OCI-LY3 (cell line): ENCODE results near the gene HSDL2.

ENCODE experiments used
- H2AFZ ChIP-seq: fragments of 200-600, 300-600 bp; shearing (Covaris generic); 2 replicates; pipeline ENCODE4 v1.6.0; 2014; ENCODE audit warnings: antibody characterized with exemption, low read depth, low read length
- H3K27ac ChIP-seq: fragments of 200-600, 300-600 bp; sonication (generic); 2 replicates; pipeline ENCODE4 v1.5.1; 2014; ENCODE audit warnings: mild to moderate bottlenecking, low read length, moderate library complexity, mixed read lengths
- H3K27me3 ChIP-seq: fragments of 200-600, 300-600 bp; sonication (generic); 2 replicates; pipeline ENCODE4 v1.6.1; 2014; ENCODE audit warnings: low read depth, low read length, mixed read lengths
- H3K36me3 ChIP-seq: fragments of 200-600, 300-600 bp; sonication (generic); replicated peaks from 2 replicates; pipeline ENCODE3; 2014; ENCODE audit warnings: low read depth, low read length, mixed read lengths
- H3K4me1 ChIP-seq: fragments of 300-600, 200-600 bp; sonication (generic); 2 replicates; pipeline ENCODE4 v1.6.1; 2014; ENCODE audit warnings: low read length, mixed read lengths
- H3K4me2 ChIP-seq: fragments of 200-600, 300-600 bp; sonication (generic); 2 replicates; pipeline ENCODE4 v1.6.1; 2014; ENCODE audit warnings: low read length, mixed read lengths
- H3K4me3 ChIP-seq: fragments of 300-600, 200-600 bp; sonication (generic); 2 replicates; pipeline ENCODE4 v1.5.1; 2014; ENCODE audit warnings: antibody characterized with exemption, mild to moderate bottlenecking, low read length, moderate library complexity
- H3K79me2 ChIP-seq: fragments of 300-600, 200-600 bp; shearing (Covaris generic); 2 replicates; pipeline ENCODE4 v1.6.1; 2014; ENCODE audit warnings: mild to moderate bottlenecking, low read length, mixed read lengths
- H3K9ac ChIP-seq: fragments of 300-600, 200-600 bp; shearing (Covaris generic); 2 replicates; pipeline ENCODE4 v1.6.0; 2014; ENCODE audit warnings: mild to moderate bottlenecking, low read length, moderate library complexity
- H3K9me3 ChIP-seq: fragments of 200-600, 300-600 bp; shearing (Covaris generic); 2 replicates; pipeline ENCODE4 v1.6.1; 2014; ENCODE audit warnings: low read length, mixed read lengths; ENCODE audit not compliant: insufficient read depth
- H4K20me1 ChIP-seq: fragments of 200-600, 300-600 bp; sonication (generic); 2 replicates; pipeline ENCODE4 v1.6.1; 2016; ENCODE audit warnings: low read length, mixed read lengths; ENCODE audit not compliant: insufficient read depth
- EZH2phosphoT487 ChIP-seq: fragments of 200-600 bp; shearing (Covaris generic); IDR thresholded peaks from 2 replicates; pipeline ENCODE4 v1.6.1; 2018; ENCODE audit warnings: antibody characterized with exemption, mixed run types, low read depth
- TF ChIP-seq, protein P1 (sequence below): fragments of 200-600, 300-600 bp; sonication (generic); IDR thresholded peaks from 2 replicates; pipeline ENCODE4 v1.5.1; 2014; ENCODE audit warnings: antibody characterized with exemption, low read length, low read depth

Gene HSDL2

GRCh38 chr9:112375361-112375760, 4.5 kb upstream of the HSDL2 start:
- Histone ChIP-seq H3K4me3 (no peak overlapping the region), H3K36me3 (no peaks in the 10 kb centered on the region), H3K79me2 (no peaks in the 10 kb centered on the region), H3K9me3 (no peaks in the 10 kb centered on the region), H3K27me3 (no peaks in the 10 kb centered on the region), H3K4me2 (no peak overlapping the region), H2AFZ (no peak overlapping the region), H3K27ac (no peak overlapping the region), H3K4me1 (peaks cover 8% of the 10 kb centered on the region; the same call in 1 of the 2 replicates), H4K20me1 (no peaks in the 10 kb centered on the region), H3K9ac (no peak overlapping the region)
- TF ChIP-seq EZH2phosphoT487: no peak
- TF ChIP-seq, protein P1, sequence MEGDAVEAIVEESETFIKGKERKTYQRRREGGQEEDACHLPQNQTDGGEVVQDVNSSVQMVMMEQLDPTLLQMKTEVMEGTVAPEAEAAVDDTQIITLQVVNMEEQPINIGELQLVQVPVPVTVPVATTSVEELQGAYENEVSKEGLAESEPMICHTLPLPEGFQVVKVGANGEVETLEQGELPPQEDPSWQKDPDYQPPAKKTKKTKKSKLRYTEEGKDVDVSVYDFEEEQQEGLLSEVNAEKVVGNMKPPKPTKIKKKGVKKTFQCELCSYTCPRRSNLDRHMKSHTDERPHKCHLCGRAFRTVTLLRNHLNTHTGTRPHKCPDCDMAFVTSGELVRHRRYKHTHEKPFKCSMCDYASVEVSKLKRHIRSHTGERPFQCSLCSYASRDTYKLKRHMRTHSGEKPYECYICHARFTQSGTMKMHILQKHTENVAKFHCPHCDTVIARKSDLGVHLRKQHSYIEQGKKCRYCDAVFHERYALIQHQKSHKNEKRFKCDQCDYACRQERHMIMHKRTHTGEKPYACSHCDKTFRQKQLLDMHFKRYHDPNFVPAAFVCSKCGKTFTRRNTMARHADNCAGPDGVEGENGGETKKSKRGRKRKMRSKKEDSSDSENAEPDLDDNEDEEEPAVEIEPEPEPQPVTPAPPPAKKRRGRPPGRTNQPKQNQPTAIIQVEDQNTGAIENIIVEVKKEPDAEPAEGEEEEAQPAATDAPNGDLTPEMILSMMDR: no peak

DNA sequence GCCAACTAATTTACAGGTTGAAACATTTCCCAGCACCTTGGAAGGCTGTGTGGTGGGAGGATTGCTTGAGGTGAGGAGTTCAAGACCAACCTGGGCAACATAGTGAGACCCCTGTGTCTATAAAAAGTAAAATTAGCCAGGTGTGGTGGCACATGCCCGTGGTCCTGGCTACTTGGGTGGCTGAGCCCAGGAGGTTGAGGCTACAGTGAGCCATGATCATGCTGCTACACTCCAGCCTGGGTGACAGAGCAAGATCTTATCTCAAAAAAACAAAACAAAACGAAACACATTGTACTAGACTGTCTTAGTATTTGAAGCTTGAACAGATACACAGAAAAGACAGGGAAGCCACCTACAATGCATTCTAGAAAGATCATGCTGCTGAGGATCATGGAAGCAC, 2.8 kb upstream of the HSDL2 start:
- Histone ChIP-seq H3K4me2 (no peak overlapping the region), H2AFZ (no peak overlapping the region), H3K27me3 (no peaks in the 10 kb centered on the region), H3K79me2 (peaks cover 4% of the 10 kb centered on the region; the same call in 1 of the 2 replicates), H3K36me3 (no peaks in the 10 kb centered on the region), H3K9ac (no peak overlapping the region), H3K27ac (no peak overlapping the region), H4K20me1 (no peaks in the 10 kb centered on the region), H3K4me3 (no peak overlapping the region), H3K9me3 (no peaks in the 10 kb centered on the region), H3K4me1 (peaks cover 14% of the 10 kb centered on the region)
- TF ChIP-seq, protein P1: no peak
- TF ChIP-seq EZH2phosphoT487: no peak

DNA sequence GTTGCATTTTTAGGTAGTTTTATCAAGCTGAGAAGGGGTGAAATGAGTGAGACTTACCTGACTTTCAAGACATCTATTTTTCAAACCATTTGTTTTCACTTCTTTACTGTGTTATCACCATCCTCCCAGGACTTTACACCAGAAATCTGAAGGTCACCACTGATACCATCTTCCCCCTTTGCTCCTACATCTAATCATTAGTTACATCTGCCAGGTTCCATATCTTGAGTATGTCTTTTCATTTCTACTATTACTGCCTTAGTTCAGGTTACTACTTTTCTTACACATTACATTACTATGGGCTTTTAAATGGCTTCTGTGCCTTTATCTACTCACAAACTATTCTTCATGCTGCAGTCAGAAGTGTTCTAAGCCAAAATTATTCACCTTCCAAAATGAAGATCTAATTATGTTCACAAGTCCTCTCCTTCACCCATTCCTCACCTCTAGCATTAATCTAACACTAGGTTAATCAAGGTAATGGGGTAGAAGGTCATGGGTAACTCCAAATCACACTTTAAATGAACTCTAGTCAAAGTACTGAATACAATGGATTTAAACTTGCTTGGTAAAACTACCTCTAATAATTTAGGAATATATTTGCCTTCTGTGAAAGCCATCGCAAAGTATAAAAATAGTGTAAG, 2.1 kb upstream of the HSDL2 start:
- Histone ChIP-seq H3K36me3 (no peaks in the 10 kb centered on the region), H3K4me2 (peak overlapping the region; percentile 72), H2AFZ (no peak overlapping the region), H3K27ac (no peak overlapping the region), H3K27me3 (no peaks in the 10 kb centered on the region), H3K9ac (no peak overlapping the region), H3K4me3 (0 out of 2 replicates have a peak overlapping the region, but pooled peaks have one; percentile 82), H3K9me3 (no peaks in the 10 kb centered on the region), H3K79me2 (peaks cover 4% of the 10 kb centered on the region; the same call in 1 of the 2 replicates), H4K20me1 (no peaks in the 10 kb centered on the region), H3K4me1 (peaks cover 14% of the 10 kb centered on the region)
- TF ChIP-seq, protein P1: no peak
- TF ChIP-seq EZH2phosphoT487: no peak

DNA sequence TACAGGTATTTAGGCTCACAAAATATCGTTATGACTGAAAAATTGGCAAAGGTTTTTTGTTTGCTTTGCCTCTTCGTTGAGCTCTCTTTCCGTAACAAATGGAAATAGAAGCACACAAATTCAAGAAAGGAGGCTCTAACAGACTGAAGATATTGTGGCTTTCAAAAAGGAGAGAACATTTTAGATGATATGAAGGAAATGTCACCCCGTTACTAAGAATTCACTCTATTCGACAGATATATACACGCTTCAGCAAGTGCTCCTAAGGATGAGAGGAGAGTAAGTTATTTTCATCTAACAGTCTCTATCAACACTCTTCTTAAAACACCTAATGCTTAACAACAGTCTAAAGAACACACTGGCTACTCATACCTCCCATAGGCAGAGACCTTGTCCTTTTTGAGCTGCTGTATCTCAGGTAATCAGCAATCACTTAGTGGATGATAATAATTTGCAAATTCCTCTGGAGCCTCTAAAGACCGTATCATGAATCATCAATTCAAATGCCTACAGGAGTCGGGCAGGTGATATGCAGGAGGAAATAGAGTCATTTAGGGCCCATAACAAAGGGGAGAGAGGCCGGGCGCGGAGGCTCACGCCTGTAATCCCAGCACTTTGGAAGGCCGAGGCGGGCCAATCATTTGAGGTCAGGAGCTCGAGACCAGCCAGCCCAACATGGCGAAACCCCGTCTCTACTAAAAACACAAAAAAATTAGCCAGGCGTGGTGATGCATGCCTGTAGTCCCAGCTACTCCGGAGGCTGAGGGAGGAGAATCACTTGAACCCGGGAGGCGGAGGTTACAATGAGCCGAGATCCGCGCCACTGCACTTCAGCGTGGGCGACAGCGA, 1.4 kb upstream of the HSDL2 start:
- peaks cover 14% of the 10 kb centered on the region for H3K4me1 ChIP-seq
- H3K4me2 ChIP-seq: peak overlapping the region; percentile 72
- TF ChIP-seq, protein P1: no peak
- TF ChIP-seq EZH2phosphoT487: no peak

More for the DNA sequence above, 1.4 kb upstream of the HSDL2 start:
- Histone ChIP-seq H4K20me1 (no peaks in the 10 kb centered on the region), H3K4me3 (peak overlapping the region; percentile 82), H3K9ac (peak overlapping the region; percentile 78), H3K27ac (peak overlapping the region; percentile 70), H3K79me2 (peaks cover 4% of the 10 kb centered on the region; the same call in 1 of the 2 replicates), H3K36me3 (no peaks in the 10 kb centered on the region), H3K27me3 (no peaks in the 10 kb centered on the region), H2AFZ (peak overlapping the region; percentile 57; the same call in 1 of the 2 replicates), H3K9me3 (no peaks in the 10 kb centered on the region)
